NCI-H526 (cell line): ENCODE data around the gene SLCO2A1.
A peak's percentile ranks its signal among the peaks of the same experiment; 100 is the strongest.

Experiments used
- DNase-seq, 2 experiments: peaks; one replicate each; lab custom pipeline; 2025; lab: John Stamatoyannopoulos, UW

The SLCO2A1 gene

DNA sequence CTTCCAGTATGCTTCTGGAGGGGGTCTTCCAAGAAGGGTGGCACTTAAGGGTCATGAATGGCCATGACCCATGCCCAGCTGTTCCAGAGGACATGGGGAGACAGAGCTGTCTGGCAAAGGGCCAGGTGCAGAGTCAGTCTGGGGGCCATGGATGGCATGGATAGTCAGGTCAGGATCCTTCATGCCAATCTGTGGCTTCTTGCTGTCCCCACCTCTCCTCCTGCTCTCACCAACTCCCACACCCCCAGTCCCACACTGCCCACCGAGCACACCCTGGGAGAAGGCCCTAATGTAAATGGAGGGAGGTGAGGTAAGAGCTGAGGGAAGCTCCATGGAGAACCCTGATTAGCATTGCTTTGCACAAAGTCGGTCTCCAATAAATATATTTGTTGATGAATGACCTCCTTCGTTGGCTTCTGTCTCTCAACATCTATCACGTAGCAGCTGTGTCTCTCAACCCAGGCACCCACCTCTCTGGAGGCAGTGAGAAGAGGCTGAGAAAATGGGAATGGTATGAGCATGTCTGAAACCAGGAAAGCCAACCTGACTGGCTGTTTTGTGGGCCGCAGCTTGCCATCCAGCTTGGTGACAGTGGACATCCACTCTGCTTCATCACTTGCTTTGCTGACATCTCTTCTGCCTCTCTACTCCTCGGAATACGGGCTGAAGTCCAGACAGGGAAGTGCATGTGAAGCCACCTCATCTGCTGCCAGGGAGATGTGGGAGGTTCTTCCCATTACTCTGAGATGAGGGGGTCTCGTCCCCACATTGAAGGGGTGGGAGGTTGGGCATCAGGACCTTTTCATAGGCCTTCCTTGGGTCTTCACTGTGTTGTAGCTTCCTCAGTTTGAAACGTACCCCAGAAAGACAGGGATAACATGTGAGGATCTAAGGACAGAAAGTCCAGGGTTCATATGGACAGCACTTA, 96.4 kb downstream of the SLCO2A1 start:
- no peak for DNase-seq

DNA sequence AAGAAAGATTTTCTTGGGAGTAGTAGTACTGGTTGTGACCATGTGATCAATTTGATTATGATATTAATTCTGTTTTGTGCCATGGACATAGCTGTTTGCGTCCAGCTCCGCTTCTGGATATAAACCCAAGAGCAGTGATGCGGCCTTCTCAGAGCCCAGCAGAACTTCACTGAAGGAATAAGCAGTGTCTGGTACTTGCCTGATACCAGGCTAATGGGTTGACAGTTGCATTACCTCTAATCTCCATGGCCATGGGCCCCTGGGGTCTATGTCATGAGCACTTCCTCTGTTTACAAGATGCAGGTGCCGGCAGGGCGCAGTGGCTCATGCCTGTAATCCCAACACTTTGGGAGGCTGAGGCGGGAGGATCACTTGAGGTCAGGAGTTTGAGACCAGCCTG, 97.7 kb downstream of the SLCO2A1 start:
- DNase-seq: no peak

DNA sequence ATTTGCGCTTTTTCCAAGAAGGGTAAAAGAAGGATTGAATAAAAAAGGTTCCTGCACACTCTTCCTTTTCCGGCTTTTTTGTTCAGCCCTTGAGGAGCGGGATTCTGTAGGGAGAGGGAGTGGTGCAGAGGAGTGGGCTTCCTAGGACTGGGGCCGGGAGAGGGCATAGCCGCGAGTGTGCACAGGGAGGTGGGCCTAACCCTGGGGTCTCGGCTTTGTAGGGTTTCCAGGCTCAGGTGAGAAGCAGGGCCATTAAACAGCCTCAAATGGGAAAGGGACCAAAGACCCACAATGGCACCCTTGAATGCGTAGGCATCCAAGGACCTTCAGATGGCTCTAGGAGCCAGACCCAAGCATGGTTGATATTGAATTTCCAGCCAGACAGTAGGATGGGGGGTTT, 98.6 kb downstream of the SLCO2A1 start:
- DNase-seq: no peak

DNA sequence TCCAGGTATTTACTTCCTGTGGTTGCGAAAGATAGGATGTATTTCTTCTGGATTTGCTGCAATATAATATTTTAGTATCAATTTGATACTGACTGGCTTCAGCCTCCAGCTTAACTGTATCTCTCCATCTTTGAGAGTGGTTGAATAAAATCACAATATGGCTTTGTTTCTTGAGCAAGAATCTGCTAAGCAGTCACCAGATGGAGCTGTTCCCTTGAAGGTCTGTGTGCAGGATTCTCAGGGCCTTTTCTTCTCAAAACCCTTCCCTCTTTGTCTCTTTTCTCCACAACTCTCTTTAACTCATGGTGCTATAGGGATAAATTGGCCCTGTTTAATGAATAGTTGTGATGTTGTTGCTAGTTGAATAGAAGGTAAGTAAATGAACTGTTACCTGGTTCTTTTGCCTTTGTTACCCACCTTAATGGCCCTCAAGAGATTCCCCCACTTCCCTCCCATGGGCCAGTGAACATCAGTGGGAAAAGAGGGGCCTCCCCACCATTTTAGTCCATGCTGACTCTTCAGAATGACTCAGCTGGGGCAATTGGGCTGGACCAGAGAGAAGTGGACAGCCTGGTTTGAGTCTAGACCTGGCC, 99.3 kb downstream of the SLCO2A1 start:
- peak; percentile 6 to 73 for DNase-seq

DNA sequence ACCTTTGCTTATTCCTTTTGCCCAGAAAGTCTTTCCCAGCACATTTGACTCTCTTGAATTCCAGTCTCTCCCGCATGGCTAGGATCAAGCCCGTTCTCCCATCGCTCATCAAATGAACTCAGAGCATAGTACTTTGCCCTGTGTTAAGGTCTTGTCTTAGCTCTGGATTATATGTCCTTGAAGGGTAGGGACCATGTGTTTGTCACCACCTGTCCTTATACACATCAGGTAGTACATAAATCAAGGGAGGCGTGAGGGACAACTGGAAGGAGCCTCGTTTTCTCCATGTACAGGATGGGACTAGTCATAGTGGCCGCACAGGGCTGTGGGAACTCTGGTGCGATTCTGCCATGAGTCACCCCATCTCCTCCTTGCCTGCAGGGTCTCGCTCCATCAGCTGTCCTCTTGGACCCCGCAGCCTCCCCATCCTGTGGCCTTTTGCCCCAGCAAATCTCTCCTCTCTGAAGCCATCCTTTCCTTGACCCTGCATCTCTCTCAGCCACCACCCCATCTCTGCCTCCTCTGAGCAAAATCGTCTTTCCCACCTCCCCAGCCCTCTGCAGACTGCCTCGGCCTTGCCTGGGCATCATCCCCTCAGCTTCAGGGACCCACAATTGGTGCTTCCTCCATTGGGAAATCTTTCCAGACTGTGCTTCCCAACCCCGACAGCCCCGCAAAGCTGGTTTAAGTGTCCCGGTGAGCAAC, 100.7 kb downstream of the SLCO2A1 start:
- no peak for DNase-seq

DNA sequence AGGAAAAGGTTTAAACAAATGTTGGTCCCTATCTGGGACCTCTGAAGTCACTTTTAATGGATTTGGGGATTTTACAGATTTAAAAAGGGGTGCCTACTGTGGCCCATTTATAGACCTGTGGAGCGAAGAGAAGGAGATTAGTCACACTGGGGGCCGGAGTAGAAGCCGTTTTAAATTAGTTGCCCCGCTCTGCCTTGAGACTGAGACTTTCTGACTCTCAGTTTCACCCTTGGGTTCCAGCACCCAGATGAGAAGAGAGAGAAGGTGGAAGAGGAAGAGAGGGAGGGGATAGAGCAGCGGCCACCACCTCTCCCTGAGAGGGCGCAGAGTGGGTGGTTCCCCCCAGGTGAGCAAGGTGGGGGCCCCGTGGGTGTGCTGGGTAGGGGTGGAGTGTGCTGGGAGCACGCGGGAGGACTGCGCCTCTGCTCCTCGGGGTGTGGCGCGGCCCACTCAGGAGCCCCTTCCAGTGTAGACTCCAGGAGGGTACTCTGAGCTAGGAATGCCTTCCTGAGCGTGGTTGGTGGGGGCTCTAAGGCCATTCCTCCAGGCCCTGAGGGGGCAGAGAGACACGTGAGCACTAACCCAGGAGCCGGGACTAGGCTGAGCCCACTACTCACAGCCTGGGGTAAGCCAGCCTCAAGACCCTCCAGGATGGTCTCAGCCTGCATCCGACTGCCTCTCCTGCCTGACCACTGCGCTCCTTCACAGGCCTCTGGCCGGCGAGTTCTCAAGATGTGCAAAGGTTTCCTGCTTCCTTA, 101.4 kb downstream of the SLCO2A1 start:
- no peak for DNase-seq

DNA sequence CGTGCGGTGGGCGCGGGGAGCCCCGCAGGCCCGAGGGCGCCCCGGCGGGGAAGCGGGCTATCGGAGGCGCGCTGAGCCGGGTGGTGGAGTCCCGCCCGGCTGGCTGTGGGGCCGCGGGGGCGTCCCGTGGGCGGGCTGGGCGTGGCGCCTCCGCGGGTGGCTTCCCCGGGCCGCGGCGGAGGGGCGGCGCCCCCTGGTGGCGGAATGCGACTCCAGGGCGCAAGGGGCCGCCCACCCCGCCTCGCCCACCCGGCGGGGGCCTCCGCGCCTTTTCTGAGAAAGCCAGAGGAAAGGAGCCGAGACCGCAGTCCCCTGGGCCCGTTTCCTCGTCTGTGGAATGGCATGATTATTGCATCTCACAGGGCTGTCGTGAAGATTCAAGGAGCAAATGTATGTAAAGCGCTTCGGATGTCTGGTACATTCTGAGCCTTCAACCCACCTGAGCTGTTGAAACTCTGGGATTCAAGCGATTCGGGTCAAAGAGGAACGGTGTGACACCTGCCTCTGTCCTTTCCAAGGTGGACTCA, 102.1 kb downstream of the SLCO2A1 start:
- DNase-seq: peak in 1 of 2 experiments; percentile 63

DNA sequence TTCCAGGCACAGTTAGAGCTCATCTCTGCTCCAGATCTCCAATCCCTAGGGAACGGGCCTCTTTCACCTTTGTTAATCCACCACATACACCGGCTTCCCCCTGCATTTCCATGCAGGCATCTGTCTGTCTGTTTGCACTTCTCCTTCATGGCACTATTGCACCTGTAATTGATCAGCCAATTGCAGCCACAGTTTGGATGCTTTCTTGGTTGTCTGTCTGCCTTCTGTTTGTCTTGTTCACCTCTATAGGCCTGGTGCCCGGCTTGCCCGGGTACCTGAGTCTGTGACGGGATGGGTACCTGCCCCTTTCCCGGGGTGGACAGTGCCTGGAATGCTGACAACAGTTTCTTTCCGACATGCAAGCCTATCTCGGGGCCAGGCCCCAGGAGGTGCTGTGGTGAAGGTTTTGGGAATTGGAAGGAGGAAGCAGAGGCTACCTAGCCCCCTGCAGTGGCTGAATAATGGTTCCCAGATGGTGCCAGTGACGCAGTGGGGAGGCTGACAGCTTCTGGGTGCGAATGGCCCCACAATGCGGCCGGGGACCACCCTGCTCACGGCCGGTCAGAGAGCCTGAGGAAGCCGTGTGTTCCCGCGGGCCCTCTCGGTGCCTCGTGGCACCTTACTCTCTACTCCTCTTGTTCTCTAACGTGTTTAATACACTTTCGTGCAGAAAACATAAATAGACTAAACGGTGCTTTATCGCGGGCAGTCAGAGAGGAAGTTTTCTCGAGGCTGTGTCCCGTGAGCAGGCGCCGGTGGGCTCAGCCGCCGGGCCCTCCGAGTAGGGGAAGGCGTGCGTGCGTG, 102.8 kb downstream of the SLCO2A1 start:
- DNase-seq: peak in 1 of 2 experiments; percentile 33

DNA sequence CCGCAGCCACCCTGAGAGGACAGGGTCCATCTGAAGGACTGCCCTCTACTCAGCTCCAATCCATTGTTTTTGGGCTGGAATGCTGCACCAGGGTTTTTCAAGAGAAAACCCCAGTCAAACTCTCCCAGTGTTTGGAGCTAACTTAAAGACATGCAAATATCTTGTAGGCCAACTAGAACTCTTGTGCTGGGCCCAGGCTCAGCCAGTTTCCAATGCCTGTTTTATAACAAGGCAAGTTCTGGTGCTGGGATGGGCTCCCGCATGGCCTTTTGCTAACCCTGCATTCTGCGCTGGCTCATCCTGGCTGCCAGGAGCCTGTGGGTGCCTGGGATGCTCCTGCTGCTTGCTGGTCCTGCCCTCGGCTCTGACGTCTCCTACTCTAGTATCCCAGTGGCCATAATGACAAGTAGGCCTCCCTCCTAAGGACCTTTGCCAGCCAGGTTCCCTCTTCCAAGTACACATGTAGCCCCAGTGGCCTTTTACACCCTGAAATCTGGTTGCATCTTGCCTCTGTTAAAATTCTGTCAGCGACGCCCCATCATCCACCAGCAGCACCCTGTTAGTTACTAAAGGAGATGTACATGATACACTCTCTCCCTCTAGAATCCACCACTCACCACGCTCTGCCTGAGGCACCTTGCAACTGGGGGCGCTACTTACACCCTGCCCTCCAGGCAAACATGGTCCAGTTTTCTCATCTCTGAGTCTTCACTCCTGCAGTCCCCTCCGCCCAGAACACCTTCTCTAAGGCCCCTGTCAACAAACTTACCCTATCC, 103.6 kb downstream of the SLCO2A1 start:
- peak in 1 of 2 experiments; percentile 15 for DNase-seq

DNA sequence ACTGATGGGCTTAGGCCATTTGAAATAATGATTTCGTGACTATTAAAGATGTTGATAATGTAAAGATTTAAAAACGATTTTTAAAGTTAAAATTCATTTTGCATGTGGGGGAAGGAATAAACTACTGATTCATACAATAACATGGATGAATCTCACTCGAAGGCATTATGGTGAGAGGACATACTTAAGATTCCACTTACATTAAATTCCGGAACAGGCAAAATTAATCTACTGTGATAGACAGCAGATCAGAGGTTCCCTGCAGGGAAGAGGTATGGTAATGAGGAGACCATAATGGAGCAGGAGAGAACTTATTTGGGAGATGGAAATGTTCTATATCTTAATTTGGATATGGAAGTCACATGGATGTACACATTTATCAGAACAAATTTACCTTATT, 105.7 kb downstream of the SLCO2A1 start:
- no peak for DNase-seq

DNA sequence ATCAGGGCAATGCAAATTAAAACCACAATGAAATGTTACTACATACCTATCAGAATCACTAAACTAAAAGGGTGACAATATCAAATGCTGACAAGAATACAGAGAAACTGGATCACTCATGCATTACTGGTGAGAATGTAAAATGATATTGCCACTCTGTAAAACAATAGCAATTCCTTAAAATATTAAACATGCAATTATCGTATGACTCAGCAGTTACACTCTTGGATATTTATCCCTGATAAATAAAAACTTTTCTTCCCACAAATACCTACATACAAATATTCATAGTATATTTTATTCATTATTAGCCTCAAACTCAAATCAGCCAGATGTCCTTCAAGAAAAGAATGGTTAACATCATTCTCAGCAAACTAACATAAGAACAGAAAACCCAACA, 108.1 kb downstream of the SLCO2A1 start:
- no peak for DNase-seq

DNA sequence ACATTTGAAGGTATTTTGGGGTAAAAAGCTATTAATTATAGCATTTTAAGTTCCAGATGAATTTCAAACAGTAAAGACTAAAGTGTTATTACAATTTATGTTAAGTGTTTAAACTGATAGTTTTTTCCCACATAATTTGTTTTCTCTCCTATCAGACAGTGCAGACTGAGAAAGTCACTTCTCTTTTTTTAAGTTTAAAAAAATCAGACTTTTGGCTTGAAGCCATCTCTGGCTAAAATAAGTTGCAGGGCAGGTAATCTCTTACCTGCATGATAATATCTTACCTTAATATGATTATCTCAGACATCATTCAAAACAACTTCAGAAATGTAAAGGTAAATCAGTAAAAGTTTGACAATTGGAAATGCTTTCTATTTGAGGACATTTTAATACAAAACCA, 112.6 kb downstream of the SLCO2A1 start:
- no peak for DNase-seq

DNA sequence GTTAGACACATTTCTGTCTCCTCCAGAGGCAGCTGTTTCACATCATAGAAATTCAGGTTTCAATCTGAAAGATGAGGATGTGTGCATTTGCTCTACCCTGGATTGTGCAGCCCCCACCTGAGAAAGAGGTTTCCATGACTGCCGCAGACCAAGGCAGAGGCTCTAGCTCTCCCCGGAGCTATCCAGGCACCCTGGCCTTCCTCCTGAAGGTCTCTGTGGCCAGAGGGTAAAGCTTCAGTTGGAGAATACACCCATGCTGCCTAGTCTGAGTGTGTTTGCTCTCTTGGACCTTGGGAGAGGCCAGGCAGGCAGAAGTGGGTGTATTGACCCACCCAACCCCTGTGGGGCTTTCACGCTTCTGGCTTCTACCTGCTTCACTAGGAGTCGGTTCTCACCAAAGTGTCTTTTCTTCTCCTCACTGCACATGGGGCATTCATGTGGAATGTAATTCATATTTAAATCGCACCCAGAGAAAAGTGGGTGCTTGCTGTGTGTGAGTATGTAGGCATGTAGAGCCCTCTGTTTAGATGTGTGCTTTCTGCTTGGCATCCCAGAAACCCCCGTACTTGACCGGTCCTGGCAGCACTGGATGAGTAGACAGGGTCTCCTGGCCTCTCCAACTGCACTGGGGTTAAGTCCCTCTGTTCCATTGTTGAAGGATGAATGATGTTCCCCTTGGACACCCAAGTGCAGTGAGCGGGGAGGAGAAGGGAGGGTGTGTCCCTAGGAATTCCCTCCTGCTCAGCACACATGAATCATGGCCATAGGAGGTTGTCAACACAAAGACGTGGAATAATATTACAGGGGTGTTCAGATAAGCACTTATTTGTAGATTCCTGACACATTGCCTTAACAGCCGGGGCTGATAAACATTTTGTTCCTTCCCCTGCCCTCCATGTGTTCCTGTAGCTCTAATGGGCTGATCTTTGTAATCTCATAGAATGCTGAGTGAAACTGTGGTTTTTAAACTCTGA, 113.8 kb downstream of the SLCO2A1 start:
- no peak for DNase-seq

DNA sequence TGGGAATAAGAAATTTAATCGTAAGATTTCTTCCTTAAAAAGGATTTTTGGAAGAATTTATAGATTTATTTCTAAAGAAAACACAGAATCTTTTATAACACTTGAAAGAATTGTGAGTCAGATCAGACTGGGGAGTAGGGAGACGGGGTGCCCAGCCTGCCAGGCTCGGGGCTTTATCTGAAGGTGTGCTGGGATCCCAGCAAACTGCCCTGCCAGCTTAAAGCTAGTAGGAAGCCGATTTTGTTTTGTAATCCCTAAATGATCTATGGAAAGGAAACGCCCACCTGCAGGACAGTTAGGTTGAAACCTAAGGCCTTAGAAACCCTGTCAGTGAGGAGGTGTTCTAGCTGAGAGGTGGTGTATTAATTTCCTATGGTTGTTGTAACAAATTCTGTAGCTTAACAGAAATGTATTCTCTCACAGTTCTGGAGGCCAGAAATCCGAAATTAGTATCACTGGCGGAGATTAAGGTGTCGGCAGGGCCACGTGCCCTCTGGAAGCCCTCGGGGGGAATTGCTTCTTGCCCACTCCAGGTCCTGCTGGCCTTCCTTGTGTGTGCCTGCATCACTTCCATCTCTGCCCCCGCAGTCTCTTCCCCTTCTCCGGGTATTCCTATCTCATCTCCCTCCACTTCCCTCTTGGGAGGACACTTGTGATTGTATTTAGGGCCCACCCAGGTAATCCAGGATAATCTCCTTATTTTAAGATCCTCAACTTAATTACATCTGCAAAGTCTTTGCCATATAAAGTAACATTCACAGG, 114.7 kb downstream of the SLCO2A1 start:
- no peak for DNase-seq

DNA sequence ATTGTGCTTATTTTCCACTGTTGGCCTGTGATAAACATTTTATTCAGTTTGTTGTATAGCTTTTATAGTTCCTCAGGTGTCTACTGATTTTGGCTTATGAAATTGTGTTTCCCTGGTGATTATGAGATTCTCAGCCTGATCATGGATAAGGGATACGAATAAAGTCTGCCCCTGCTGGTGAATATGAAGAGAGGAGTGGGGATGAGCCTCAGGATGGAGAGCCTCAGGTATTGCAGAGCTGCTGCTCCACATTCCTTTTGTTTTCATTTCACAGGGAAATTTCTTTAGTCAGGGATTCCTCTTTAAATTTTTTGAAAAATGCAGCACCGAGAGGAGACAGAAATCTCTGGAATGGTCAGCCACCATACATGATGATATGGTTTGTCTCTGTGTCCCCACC, 119.3 kb downstream of the SLCO2A1 start:
- peak in 1 of 2 experiments; percentile 24 for DNase-seq

DNA sequence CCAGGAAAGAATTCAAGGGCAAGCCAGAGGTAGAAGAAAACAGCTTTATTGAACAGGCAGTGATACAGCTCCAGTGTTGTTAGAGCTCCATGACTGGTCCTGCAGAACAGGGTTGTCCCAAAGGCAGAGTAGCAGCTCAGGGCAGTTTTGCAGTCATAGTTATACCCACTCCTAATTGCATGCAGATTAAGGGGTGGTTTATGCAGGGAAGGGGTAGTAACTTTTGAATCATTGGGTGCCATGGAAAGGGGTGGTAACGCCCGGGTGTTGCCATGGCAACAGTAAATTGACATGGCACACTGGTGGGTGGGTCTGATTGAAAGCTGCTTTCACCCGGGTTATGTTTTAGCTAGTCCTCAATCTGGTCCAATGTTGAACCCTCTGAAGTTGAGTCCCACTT, 124.3 kb downstream of the SLCO2A1 start:
- no peak for DNase-seq

DNA sequence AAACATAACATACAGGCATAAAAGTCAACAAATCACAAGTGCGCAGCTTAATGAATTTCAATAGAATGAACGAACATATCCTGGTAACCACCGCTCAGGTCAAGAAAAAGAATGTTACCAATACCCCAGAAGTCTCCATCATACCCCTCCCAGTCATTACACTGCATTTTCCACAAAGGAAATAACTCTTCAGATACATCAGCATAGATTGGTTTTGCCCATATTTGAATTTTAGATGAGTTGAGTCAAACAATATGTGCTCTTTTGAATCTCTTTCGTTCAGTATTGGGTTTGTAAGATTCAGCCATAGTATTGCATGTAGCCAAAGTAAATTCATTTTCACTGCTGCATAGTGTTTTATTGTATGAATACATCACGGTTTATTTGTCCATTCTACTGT, 127.9 kb downstream of the SLCO2A1 start:
- no peak for DNase-seq

DNA sequence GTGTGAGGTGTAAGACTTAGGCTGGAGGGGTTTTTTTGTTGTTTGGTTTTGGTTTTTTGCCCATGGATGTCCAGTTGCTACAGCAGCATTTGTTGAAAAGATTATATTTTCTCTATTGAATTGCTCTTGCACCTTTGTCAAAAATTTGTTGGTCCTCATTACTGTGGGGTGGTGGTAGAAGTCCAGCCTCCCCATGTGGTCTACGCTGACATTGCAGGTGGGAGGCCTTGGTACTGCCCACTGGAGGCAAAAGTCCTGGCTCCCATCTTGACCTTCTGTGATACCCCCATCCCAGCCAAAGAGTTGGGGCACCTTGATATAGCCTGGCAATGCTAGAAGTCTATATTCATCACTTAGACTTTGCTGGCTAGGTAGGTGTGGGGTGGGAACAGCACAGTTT, 128.6 kb downstream of the SLCO2A1 start:
- DNase-seq: no peak
